Measurements from ENCODE around the gene SLC26A4. TPM values are rescaled to one million over a fixed set of nuclear protein-coding genes. Genes with fewer than 3 reads are reported as not detected.

Gene SLC26A4
- total and polyA plus RNA-seq, 10 of the 15 experiments (the other 5 are each of a cell fraction or from before 2014, with no cell fraction given), result 0.01 to 0.18 (median 0.08) TPM; not detected in 5

DNA sequence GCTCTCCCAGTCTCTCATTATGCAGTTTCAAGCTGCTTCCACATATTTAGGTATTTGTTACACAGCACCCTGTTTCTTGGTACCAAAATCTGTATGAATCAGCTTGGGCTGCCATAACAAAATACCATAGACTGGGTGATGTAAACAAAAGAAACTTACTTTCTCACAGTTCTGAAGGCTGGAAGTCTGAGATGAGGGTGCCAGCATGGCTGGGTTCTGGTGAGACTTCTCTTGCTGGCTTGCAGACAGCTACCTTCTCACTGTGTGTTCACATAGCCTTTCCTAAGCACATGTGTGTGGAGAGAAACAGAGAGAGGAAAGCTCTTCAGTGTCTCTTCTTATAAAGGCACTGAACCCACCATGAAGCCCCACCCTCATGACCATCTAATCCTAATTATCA, 67.6 kb downstream of the SLC26A4 start (continued):
- TF ChIP-seq, protein P1, sequence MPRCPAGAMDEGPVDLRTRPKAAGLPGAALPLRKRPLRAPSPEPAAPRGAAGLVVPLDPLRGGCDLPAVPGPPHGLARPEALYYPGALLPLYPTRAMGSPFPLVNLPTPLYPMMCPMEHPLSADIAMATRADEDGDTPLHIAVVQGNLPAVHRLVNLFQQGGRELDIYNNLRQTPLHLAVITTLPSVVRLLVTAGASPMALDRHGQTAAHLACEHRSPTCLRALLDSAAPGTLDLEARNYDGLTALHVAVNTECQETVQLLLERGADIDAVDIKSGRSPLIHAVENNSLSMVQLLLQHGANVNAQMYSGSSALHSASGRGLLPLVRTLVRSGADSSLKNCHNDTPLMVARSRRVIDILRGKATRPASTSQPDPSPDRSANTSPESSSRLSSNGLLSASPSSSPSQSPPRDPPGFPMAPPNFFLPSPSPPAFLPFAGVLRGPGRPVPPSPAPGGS (IDR thresholded peaks at IDR 0.05; ENCODE audit: borderline replicate concordance, insufficient read depth, low read depth, low read length, poor library complexity, severe bottlenecking), result no peak
- no peak for TF ChIP-seq NFYA (IDR thresholded peaks at IDR 0.05; ENCODE audit: borderline replicate concordance, low read depth, low read length)

DNA sequence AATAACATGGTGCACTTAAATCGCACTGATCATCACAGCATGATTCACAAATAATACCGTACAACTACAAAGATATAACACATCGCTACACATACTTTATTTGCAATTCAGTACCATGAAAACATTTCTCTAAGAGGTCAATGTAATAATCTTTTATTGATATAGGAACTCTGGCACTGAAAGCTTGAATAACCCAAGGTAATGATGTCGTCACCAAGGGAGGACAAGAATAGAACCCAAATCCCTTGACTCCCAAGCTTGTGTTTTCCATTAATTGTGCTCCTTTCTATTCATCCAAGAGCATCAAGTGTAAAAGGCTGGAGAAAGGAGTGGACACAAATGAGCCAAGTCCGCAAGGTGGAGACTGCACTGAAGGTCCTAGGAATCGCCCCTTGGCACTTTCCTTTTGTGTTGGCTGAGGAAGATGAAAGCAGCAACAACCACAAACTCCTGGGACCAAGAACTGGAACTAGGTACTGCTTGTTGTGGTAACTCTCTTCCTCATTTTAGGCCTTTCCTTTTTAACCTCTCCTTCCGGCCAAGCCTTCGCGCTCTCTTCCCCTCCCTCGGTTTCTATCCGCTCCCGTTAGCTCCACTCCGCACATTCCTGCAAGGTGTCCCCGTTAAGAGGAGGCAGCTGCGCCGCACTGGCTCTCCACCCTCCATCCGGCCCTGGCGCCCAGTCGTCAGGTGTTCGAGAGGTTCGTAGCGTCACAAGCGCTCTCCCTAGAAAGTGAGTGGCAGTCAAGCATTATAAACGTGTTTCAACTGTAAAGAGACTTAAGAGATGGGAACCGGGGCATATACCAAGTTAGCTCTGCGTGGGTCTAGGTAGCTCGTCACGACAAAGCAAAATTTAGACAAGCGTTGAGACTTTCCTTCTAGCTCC, 82.3 kb downstream of the SLC26A4 start:
- Histone ChIP-seq H3K4me1 (ENCODE audit: control insufficient read depth, insufficient read depth, low read length) (peaks cover 8% of the 10 kb centered on the region), H3K27ac (ENCODE audit: control insufficient read depth, insufficient read depth) (peak overlapping the region; percentile 100), H3K27me3 (replicated peaks in 1 of 2; ENCODE audit: control insufficient read depth in 2 of 2, insufficient read depth in 2 of 2, low read length in 1 of 2) (no peaks in the 10 kb centered on the region), H3K9ac (ENCODE audit: control insufficient read depth, insufficient read depth, low read length) (peak overlapping the region; percentile 98), H3K79me2 (ENCODE audit: control insufficient read depth, insufficient read depth, low read length) (peaks cover 42% of the 10 kb centered on the region), H3K36me3 (ENCODE audit: control insufficient read depth in 2 of 2, insufficient read depth in 2 of 2, low read length in 1 of 2) (peaks cover 0 to 3% of the 10 kb centered on the region in 2 experiments; a peak in 1 of 4 replicates), H4K20me1 (ENCODE audit: control insufficient read depth, insufficient read depth) (peaks cover 5% of the 10 kb centered on the region; the same call in 1 of the 2 replicates), H3K4me2 (ENCODE audit: control insufficient read depth, insufficient read depth) (peak overlapping the region; percentile 99), H3K9me3 (replicated peaks; ENCODE audit: control insufficient read depth, insufficient read depth, low read length) (no peaks in the 10 kb centered on the region), H3K4me3 (peak overlapping the region; percentile 87), H2AFZ (ENCODE audit: control insufficient read depth, low read depth, low read length) (peak overlapping the region; percentile 100)
- SMC1A ChIA-PET (ENCODE audit: uncharacterized antibody, unreplicated experiment), result interaction anchor here (0.7 to 2.9 kb wide), 13 partner anchors 10 to 402 kb away, joined by 3 to 16 read pairs (median 4); partner anchors contain the start of genes DLD and SLC26A3
- POLR2A ChIA-PET, result interaction anchor here (0.5 to 1.9 kb wide), 5 partner anchors 147 to 926 kb away, joined by 3 to 14 read pairs (median 3); partner anchors contain the start of genes COG5, DUS4L and HBP1
- WGBS (ENCODE audit: insufficient coverage, insufficient replicate concordance, low lambda C conversion rate, missing lambda C conversion rate), result 10% methylated on average over 29 of the region's 29 CpGs
- in situ Hi-C loops (cut with MboI), result loop anchor here (5.0 kb wide), 1 partner anchor 129 kb away; no protein-coding TSS in a partner anchor
- BruUV-seq (replicated peaks), result TSS peak; percentile 80
- peak; percentile 50 for ATAC-seq
- peak; percentile 95 for FAIRE-seq
- CTCF ChIA-PET, result interaction anchor here (0.6 to 3.7 kb wide), 23 partner anchors 8 to 594 kb away, joined by 3 to 25 read pairs (median 4); partner anchors contain the start of gene DLD
- DNase-seq (ENCODE audit: low read depth, low spot score), result peak; percentile 56
- RAD21 ChIA-PET (ENCODE audit: unreplicated experiment), result interaction anchor here (0.6 to 2.7 kb wide), 13 partner anchors 9 to 574 kb away, joined by 3 to 11 read pairs (median 4); partner anchors contain the start of genes COG5, DUS4L and HBP1
- intact Hi-C loops (cut with micrococcal nuclease; ENCODE audit: unreplicated experiment), result loop anchor here (2.0 to 10.0 kb wide), 2 partner anchors 132 to 402 kb away; no protein-coding TSS in a partner anchor
- TF ChIP-seq, protein P2, sequence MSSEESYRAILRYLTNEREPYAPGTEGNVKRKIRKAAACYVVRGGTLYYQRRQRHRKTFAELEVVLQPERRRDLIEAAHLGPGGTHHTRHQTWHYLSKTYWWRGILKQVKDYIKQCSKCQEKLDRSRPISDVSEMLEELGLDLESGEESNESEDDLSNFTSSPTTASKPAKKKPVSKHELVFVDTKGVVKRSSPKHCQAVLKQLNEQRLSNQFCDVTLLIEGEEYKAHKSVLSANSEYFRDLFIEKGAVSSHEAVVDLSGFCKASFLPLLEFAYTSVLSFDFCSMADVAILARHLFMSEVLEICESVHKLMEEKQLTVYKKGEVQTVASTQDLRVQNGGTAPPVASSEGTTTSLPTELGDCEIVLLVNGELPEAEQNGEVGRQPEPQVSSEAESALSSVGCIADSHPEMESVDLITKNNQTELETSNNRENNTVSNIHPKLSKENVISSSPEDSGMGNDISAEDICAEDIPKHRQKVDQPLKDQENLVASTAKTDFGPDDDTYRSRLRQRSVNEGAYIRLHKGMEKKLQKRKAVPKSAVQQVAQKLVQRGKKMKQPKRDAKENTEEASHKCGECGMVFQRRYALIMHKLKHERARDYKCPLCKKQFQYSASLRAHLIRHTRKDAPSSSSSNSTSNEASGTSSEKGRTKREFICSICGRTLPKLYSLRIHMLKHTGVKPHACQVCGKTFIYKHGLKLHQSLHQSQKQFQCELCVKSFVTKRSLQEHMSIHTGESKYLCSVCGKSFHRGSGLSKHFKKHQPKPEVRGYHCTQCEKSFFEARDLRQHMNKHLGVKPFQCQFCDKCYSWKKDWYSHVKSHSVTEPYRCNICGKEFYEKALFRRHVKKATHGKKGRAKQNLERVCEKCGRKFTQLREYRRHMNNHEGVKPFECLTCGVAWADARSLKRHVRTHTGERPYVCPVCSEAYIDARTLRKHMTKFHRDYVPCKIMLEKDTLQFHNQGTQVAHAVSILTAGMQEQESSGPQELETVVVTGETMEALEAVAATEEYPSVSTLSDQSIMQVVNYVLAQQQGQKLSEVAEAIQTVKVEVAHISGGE (CRISPR knock-in tag; IDR thresholded peaks at IDR 0.05), result no peak
- no peak for TF ChIP-seq RELA (IDR thresholded peaks at IDR 0.05; ENCODE audit: borderline replicate concordance, partially characterized antibody)
- peak; percentile 76 for TF ChIP-seq BCL11A (IDR thresholded peaks at IDR 0.05; ENCODE audit: low read depth, low read length)
- TF ChIP-seq, protein P3, sequence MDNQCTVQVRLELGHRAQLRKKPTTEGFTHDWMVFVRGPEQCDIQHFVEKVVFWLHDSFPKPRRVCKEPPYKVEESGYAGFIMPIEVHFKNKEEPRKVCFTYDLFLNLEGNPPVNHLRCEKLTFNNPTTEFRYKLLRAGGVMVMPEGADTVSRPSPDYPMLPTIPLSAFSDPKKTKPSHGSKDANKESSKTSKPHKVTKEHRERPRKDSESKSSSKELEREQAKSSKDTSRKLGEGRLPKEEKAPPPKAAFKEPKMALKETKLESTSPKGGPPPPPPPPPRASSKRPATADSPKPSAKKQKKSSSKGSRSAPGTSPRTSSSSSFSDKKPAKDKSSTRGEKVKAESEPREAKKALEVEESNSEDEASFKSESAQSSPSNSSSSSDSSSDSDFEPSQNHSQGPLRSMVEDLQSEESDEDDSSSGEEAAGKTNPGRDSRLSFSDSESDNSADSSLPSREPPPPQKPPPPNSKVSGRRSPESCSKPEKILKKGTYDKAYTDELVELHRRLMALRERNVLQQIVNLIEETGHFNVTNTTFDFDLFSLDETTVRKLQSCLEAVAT (IDR thresholded peaks at IDR 0.05), result peak; percentile 50
- TF ChIP-seq IKZF1 (conservative IDR thresholded peaks at IDR 0.05), result peak; percentile 94
- TF ChIP-seq, protein P4, sequence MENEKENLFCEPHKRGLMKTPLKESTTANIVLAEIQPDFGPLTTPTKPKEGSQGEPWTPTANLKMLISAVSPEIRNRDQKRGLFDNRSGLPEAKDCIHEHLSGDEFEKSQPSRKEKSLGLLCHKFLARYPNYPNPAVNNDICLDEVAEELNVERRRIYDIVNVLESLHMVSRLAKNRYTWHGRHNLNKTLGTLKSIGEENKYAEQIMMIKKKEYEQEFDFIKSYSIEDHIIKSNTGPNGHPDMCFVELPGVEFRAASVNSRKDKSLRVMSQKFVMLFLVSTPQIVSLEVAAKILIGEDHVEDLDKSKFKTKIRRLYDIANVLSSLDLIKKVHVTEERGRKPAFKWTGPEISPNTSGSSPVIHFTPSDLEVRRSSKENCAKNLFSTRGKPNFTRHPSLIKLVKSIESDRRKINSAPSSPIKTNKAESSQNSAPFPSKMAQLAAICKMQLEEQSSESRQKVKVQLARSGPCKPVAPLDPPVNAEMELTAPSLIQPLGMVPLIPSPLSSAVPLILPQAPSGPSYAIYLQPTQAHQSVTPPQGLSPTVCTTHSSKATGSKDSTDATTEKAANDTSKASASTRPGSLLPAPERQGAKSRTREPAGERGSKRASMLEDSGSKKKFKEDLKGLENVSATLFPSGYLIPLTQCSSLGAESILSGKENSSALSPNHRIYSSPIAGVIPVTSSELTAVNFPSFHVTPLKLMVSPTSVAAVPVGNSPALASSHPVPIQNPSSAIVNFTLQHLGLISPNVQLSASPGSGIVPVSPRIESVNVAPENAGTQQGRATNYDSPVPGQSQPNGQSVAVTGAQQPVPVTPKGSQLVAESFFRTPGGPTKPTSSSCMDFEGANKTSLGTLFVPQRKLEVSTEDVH (IDR thresholded peaks at IDR 0.05; ENCODE audit: low read depth, partially characterized antibody), result peak; percentile 38
